GM12878 (cell line): ENCODE results near the gene MYF6. TPM values are rescaled to one million over a fixed set of nuclear protein-coding genes. Genes with fewer than 3 reads are reported as not detected.

ENCODE experiments used
- ATAC-seq: fragments of 200-7000 bp; cut with Tn5 transposase; 3 replicates; pipeline ENCODE4 v1.9.1; 2020; ENCODE audit warnings: mild to moderate bottlenecking, moderate library complexity
- BruUV-seq: library from RNA; stranded (reverse); fragments of 400-500 nt; replicated peaks from 2 replicates; lab custom pipeline; 2021; lab: Mats Ljungman, UMichigan
- CTCF ChIA-PET: fragments of 300-600 bp; sonication (Branson Sonifier 250); formaldehyde crosslinking; extraction: SDS; loops from one replicate; lab custom pipeline; 2021; ENCODE audit warnings: inconsistent platforms; lab: Yijun Ruan, JAX
- POLR2A ChIA-PET: fragments of 350-600 bp; formaldehyde crosslinking; extraction: SDS; loops from one replicate; lab custom pipeline; 2021; ENCODE audit warnings: inconsistent platforms; lab: Charles Lee
- RAD21 ChIA-PET: fragments of 300-600 bp; sonication (Branson Sonifier 250); formaldehyde crosslinking; loops from one replicate; lab custom pipeline; 2023; ENCODE audit warnings: antibody characterized with exemption; ENCODE audit not compliant: unreplicated experiment; lab: Charles Lee
- SMC1A ChIA-PET: fragments of 300-600 bp; sonication (Branson Sonifier 250); formaldehyde crosslinking; loops from one replicate; lab custom pipeline; 2023; ENCODE audit not compliant: unreplicated experiment, uncharacterized antibody; lab: Charles Lee
- DNase-seq: peaks from one replicate; pipeline ENCODE4 v3.0.0-alpha.2; 2011; ENCODE audit warnings: low read depth, low spot score
- FAIRE-seq: peaks from 3 replicates; lab custom pipeline; 2011; peaks lifted over from hg19 to GRCh38; lab: Jason Lieb, UNC
- H2AFZ ChIP-seq: 2 replicates; pipeline ENCODE4 v1.6.0; 2011; ENCODE audit warnings: low read depth, low read length, control low read depth; ENCODE audit not compliant: control insufficient read depth
- H3K27ac ChIP-seq: 2 replicates; pipeline ENCODE4 v1.5.1; 2011; ENCODE audit warnings: control low read depth; ENCODE audit not compliant: control insufficient read depth, insufficient read depth
- H3K27me3 ChIP-seq, 2 experiments: replicated peaks in 1 of 2; 2 replicates each; pipeline versions ENCODE4 v1.6.0 to v1.6.1; 2011; ENCODE audit warnings: low read length in 1 of 2; ENCODE audit not compliant: control insufficient read depth in 2 of 2, insufficient read depth in 2 of 2
- H3K36me3 ChIP-seq, 2 experiments: 2 replicates each; pipeline ENCODE4 v1.5.1; 2011; ENCODE audit warnings: low read length in 1 of 2; ENCODE audit not compliant: control insufficient read depth in 2 of 2, insufficient read depth in 2 of 2
- H3K4me1 ChIP-seq: 2 replicates; pipeline ENCODE4 v1.6.1; 2011; ENCODE audit warnings: mild to moderate bottlenecking, low read length, moderate library complexity, mixed read lengths; ENCODE audit not compliant: control insufficient read depth, insufficient read depth
- H3K4me2 ChIP-seq: 2 replicates; pipeline ENCODE4 v1.6.0; 2011; ENCODE audit warnings: control low read depth; ENCODE audit not compliant: control insufficient read depth, insufficient read depth
- H3K4me3 ChIP-seq: fragments of 200-600 bp; sonication (generic); 2 replicates; pipeline ENCODE4 v1.5.1; 2016
- H3K79me2 ChIP-seq: 2 replicates; pipeline ENCODE4 v1.6.0; 2011; ENCODE audit warnings: low read length; ENCODE audit not compliant: control insufficient read depth, insufficient read depth
- H3K9ac ChIP-seq: 2 replicates; pipeline ENCODE4 v1.8.0; 2011; ENCODE audit warnings: low read length, control low read depth, mixed read lengths; ENCODE audit not compliant: control insufficient read depth, insufficient read depth
- H3K9me3 ChIP-seq: replicated peaks from 3 replicates; pipeline ENCODE4 v1.5.1; 2011; ENCODE audit warnings: mild to moderate bottlenecking, low read length; ENCODE audit not compliant: control insufficient read depth, insufficient read depth
- H4K20me1 ChIP-seq: 2 replicates; pipeline ENCODE4 v1.6.0; 2011; ENCODE audit not compliant: control insufficient read depth, insufficient read depth
- GABPA ChIP-seq: IDR thresholded peaks from 2 replicates; pipeline ENCODE4 v1.6.1; 2014; ENCODE audit warnings: antibody characterized with exemption, low read depth, mild to moderate bottlenecking, inconsistent platforms
- GATAD2B ChIP-seq: fragments of 450-650 bp; conservative IDR thresholded peaks from 2 replicates; pipeline ENCODE4 v1.6.1; 2017; ENCODE audit warnings: low read depth, mild to moderate bottlenecking, moderate library complexity
- JUNB ChIP-seq: IDR thresholded peaks from 2 replicates; pipeline ENCODE4 v1.6.1; 2016; ENCODE audit warnings: antibody characterized with exemption, mild to moderate bottlenecking
- MYB ChIP-seq: fragments of 150-350 bp; IDR thresholded peaks from 2 replicates; pipeline ENCODE4 v1.6.1; 2014; ENCODE audit warnings: mild to moderate bottlenecking, low read depth, low read length, borderline replicate concordance
- RBBP5 ChIP-seq: fragments of 200-600 bp; sonication (generic); conservative IDR thresholded peaks from 2 replicates; pipeline ENCODE4 v1.6.1; 2016
- RELA ChIP-seq: fragments of 450-650 bp; IDR thresholded peaks from 2 replicates; pipeline ENCODE4 v1.8.0; 2014; ENCODE audit warnings: borderline replicate concordance; ENCODE audit not compliant: partially characterized antibody
- SMAD1 ChIP-seq: fragments of 450-650 bp; IDR thresholded peaks from 2 replicates; pipeline ENCODE4 v1.6.1; 2018; ENCODE audit warnings: mild to moderate bottlenecking, low read depth; ENCODE audit not compliant: partially characterized antibody
- ZBED1 ChIP-seq: IDR thresholded peaks from 2 replicates; pipeline ENCODE4 v1.6.1; 2016; ENCODE audit warnings: borderline replicate concordance
- ZSCAN29 ChIP-seq: fragments of 450-650 bp; IDR thresholded peaks from 2 replicates; pipeline ENCODE4 v1.6.1; 2017; ENCODE audit warnings: mild to moderate bottlenecking, moderate library complexity
- WGBS: methylation state at CpG from one replicate; pipeline ENCODE4 v1.1.6; 2016; ENCODE audit warnings: low lambda C conversion rate; ENCODE audit not compliant: insufficient replicate concordance, insufficient coverage; ENCODE audit errors: missing lambda C conversion rate; 5-methylcytosine and 5-hydroxymethylcytosine counted together
- in situ Hi-C: fragments of 300-500 bp; cut with MboI; formaldehyde crosslinking; loops from 9 replicates; pipeline ENCODE4 v1.14.3; 2018; ENCODE audit warnings: mixed read lengths
- intact Hi-C: fragments of 100-400 bp; cut with micrococcal nuclease; formaldehyde crosslinking; loops from one replicate; pipeline ENCODE4 v1.14.2; 2022; ENCODE audit not compliant: unreplicated experiment
- polyA plus RNA-seq, 11 experiments: library from polyadenylated mRNA; depleted of rRNA in 4 of 11; unstranded in 6 of 11; stranded (reverse) in 5 of 11; fragments of >200 nt; fragmentation: Nextera tagmentation in 4 of 11; fragmentation: Illumina TruSeq in 1 of 11; extraction: Ambion mirVana in 4 of 11; extraction: Trizol in 1 of 11; gene quantifications; 1 replicate in 1 of 11; 2 replicates in 10 of 11; pipeline versions ENCODE4 v1.2.1 to v1.2.3, GENCODE V29; 2011 to 2016; ENCODE audit warnings: inconsistent platforms in 2 of 11, missing spikeins in 2 of 11, low read depth in 1 of 11
- total RNA-seq, 4 experiments: library from RNA; depleted of rRNA in 3 of 4; stranded (reverse); fragments of >200 nt in 3 of 4; fragmentation: Illumina TruSeq in 1 of 4; extraction: Trizol in 1 of 4; gene quantifications; 2 replicates each; pipeline versions ENCODE4 v1.2.1 to v1.2.3, GENCODE V29; 2013 to 2021
- TF ChIP-seq, protein P1 (sequence below): fragments of 450-650 bp; IDR thresholded peaks from 2 replicates; pipeline ENCODE4 v1.6.1; 2017; ENCODE audit warnings: mild to moderate bottlenecking, low read depth, inconsistent platforms; ENCODE audit not compliant: poor library complexity, severe bottlenecking
- TF ChIP-seq, protein P2 (sequence below): IDR thresholded peaks from 2 replicates; pipeline ENCODE4 v1.6.1; 2011; ENCODE audit warnings: borderline replicate concordance, low read depth, mild to moderate bottlenecking, moderate library complexity, low read length; ENCODE audit not compliant: insufficient read depth, poor library complexity, severe bottlenecking
- TF ChIP-seq, protein P3 (sequence below): fragments of 450-650 bp; IDR thresholded peaks from 2 replicates; pipeline ENCODE4 v1.6.1; 2017; ENCODE audit warnings: borderline replicate concordance

Gene MYF6
- total and polyA plus RNA-seq, 10 of the 15 experiments (the other 5 are each of a cell fraction or from before 2014, with no cell fraction given), result not detected

DNA sequence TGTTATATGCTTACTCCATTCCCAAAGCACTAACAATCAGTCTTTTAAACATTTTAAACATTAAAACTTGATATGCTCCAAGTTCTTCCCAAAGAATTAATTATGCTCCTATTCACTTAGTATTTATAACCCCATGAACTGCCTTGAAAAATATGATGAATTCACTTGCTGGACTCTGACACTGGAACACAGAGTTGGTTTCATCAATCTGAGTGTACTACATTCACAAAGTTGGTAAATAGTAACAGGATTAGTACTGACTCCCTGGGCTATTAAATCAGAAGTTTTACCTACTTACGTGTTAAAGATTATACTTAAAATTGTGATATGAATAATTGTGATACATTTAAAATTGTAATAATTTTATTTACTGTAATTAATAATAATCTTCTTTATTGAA lies 17.3 kb upstream of the MYF6 start:
- SMC1A ChIA-PET, result no interaction called here
- Histone ChIP-seq H4K20me1 (no peaks in the 10 kb centered on the region), H3K4me1 (no peaks in the 10 kb centered on the region), H3K4me2 (no peak overlapping the region), H3K9me3 (no peaks in the 10 kb centered on the region), H3K36me3 (no peaks in the 10 kb centered on the region), H3K4me3 (no peak overlapping the region), H3K27me3 (no peaks in the 10 kb centered on the region), H3K27ac (no peak overlapping the region), H3K79me2 (no peaks in the 10 kb centered on the region), H3K9ac (no peak overlapping the region), H2AFZ (no peak overlapping the region)
- 86% methylated on average over 1 of the region's 1 CpG for WGBS
- in situ Hi-C loops (no loop called here), intact Hi-C loops (no loop called here)
- FAIRE-seq (no peak), ATAC-seq (no peak), DNase-seq (no peak)
- TF ChIP-seq GABPA, result no peak
- TF ChIP-seq ZSCAN29, result no peak
- TF ChIP-seq MYB, result no peak
- TF ChIP-seq, protein P1, sequence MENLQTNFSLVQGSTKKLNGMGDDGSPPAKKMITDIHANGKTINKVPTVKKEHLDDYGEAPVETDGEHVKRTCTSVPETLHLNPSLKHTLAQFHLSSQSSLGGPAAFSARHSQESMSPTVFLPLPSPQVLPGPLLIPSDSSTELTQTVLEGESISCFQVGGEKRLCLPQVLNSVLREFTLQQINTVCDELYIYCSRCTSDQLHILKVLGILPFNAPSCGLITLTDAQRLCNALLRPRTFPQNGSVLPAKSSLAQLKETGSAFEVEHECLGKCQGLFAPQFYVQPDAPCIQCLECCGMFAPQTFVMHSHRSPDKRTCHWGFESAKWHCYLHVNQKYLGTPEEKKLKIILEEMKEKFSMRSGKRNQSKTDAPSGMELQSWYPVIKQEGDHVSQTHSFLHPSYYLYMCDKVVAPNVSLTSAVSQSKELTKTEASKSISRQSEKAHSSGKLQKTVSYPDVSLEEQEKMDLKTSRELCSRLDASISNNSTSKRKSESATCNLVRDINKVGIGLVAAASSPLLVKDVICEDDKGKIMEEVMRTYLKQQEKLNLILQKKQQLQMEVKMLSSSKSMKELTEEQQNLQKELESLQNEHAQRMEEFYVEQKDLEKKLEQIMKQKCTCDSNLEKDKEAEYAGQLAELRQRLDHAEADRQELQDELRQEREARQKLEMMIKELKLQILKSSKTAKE, result no peak
- no peak for TF ChIP-seq JUNB
- TF ChIP-seq, protein P2, sequence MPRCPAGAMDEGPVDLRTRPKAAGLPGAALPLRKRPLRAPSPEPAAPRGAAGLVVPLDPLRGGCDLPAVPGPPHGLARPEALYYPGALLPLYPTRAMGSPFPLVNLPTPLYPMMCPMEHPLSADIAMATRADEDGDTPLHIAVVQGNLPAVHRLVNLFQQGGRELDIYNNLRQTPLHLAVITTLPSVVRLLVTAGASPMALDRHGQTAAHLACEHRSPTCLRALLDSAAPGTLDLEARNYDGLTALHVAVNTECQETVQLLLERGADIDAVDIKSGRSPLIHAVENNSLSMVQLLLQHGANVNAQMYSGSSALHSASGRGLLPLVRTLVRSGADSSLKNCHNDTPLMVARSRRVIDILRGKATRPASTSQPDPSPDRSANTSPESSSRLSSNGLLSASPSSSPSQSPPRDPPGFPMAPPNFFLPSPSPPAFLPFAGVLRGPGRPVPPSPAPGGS, result no peak
- TF ChIP-seq RELA, result no peak
- TF ChIP-seq SMAD1, result no peak
- TF ChIP-seq, protein P3, sequence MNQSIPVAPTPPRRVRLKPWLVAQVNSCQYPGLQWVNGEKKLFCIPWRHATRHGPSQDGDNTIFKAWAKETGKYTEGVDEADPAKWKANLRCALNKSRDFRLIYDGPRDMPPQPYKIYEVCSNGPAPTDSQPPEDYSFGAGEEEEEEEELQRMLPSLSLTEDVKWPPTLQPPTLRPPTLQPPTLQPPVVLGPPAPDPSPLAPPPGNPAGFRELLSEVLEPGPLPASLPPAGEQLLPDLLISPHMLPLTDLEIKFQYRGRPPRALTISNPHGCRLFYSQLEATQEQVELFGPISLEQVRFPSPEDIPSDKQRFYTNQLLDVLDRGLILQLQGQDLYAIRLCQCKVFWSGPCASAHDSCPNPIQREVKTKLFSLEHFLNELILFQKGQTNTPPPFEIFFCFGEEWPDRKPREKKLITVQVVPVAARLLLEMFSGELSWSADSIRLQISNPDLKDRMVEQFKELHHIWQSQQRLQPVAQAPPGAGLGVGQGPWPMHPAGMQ, result no peak
- no peak for TF ChIP-seq GATAD2B
- TF ChIP-seq ZBED1, result no peak
- TF ChIP-seq RBBP5, result no peak
- no TSS peak for BruUV-seq
- CTCF ChIA-PET, result interaction anchor here (0.7 kb wide), 1 partner anchor 821 kb away, joined by 3 read pairs; no protein-coding TSS in a partner anchor
- POLR2A ChIA-PET, result no interaction called here
- RAD21 ChIA-PET, result no interaction called here
